Colonic mucosa (tissue), 4 donors: ENCODE measurements around the gene OGFOD1. TPM values are rescaled to one million over a fixed set of nuclear protein-coding genes. Genes with fewer than 3 reads are reported as not detected.

Experiments
- DNase-seq: peaks from one replicate; pipeline ENCODE4 v3.0.0-alpha.2; 2020
- H3K27ac ChIP-seq: fragments of 200-600 bp; one replicate; pipeline ENCODE4 v1.8.0; 2021
- H3K27me3 ChIP-seq: fragments of 200-600 bp; one replicate; pipeline ENCODE4 v1.8.0; 2021
- H3K36me3 ChIP-seq: fragments of 200-600 bp; one replicate; pipeline ENCODE4 v1.8.0; 2021
- H3K4me1 ChIP-seq: fragments of 200-600 bp; one replicate; pipeline ENCODE4 v1.8.0; 2021; ENCODE audit warnings: mild to moderate bottlenecking
- H3K4me3 ChIP-seq: fragments of 200-600 bp; one replicate; pipeline ENCODE4 v1.8.0; 2021
- H3K9ac ChIP-seq, 2 donors: one replicate each; pipeline ENCODE4 v1.7.0; 2013; ENCODE audit warnings: control low read depth in 2 of 2, low read depth in 2 of 2, low read length in 2 of 2
- H3K9me3 ChIP-seq: fragments of 200-600 bp; one replicate; pipeline ENCODE4 v1.8.0; 2021
- CTCF ChIP-seq: fragments of 200-600 bp; IDR thresholded peaks from one replicate; pipeline ENCODE4 v1.8.0; 2022; ENCODE audit warnings: antibody characterized with exemption, mild to moderate bottlenecking
- intact Hi-C: fragments of 100-400 bp; cut with DNase I; formaldehyde crosslinking; loops from one replicate; pipeline ENCODE4 v1.14.1; 2022
- total RNA-seq, 2 donors: library from RNA; stranded (reverse); fragmentation: NEBNext Ultra II Directional in 1 of 2; extraction: Animal tissue kit (Norgen Biotek cat#: 25700) in 1 of 2; gene quantifications; one replicate each; pipeline ENCODE4 v1.2.1, GENCODE V29; 2021
- donor health status: healthy.
- donor health status: DM: no; HTN: no; CAD: no.
- donor health status: DM: no; HTN: no; CAD: no.

Gene OGFOD1
- total RNA-seq, 2 donors from 2014 or later = 20.3 to 33.0 TPM

- H3K9me3 ChIP-seq = no peaks in the 10 kb centered on the region
- intact Hi-C loops = loop anchor here (5.0 to 10.0 kb wide), 2 partner anchors 90 to 187 kb away; partner anchors contain the start of gene MT2A
- no peak overlapping the region for H3K27ac ChIP-seq
- TF ChIP-seq CTCF = no peak
- no peak overlapping the region for H3K9ac ChIP-seq
- H3K36me3 ChIP-seq = no peaks in the 10 kb centered on the region
- H3K4me1 ChIP-seq = no peaks in the 10 kb centered on the region
- DNase-seq = no peak
- no peak overlapping the region for H3K4me3 ChIP-seq
- H3K27me3 ChIP-seq = no peaks in the 10 kb centered on the region
Observed at GRCh38 chr16:56514845-56515244, 63.5 kb downstream of the OGFOD1 start.

GRCh38 chr16:56515665-56516064, 64.3 kb downstream of the OGFOD1 start:
- no peaks in the 10 kb centered on the region for H3K9me3 ChIP-seq
- TF ChIP-seq CTCF = no peak
- H3K27me3 ChIP-seq = no peaks in the 10 kb centered on the region
- H3K36me3 ChIP-seq = no peaks in the 10 kb centered on the region
- H3K9ac ChIP-seq = no peak overlapping the region
- H3K4me3 ChIP-seq = no peak overlapping the region
- intact Hi-C loops = loop anchor here (5.0 to 10.0 kb wide), 2 partner anchors 89 to 187 kb away; partner anchors contain the start of gene MT2A
- H3K4me1 ChIP-seq = peaks cover 6% of the 10 kb centered on the region
- no peak overlapping the region for H3K27ac ChIP-seq
- no peak for DNase-seq

GRCh38 chr16:56517206-56517605, 65.9 kb downstream of the OGFOD1 start:
- intact Hi-C loops = loop anchor here (5.0 to 10.0 kb wide), 2 partner anchors 88 to 185 kb away; partner anchors contain the start of gene MT2A
- no peaks in the 10 kb centered on the region for H3K36me3 ChIP-seq
- no peak overlapping the region for H3K4me3 ChIP-seq
- no peak overlapping the region for H3K9ac ChIP-seq
- H3K27ac ChIP-seq = no peak overlapping the region
- no peaks in the 10 kb centered on the region for H3K27me3 ChIP-seq
- no peaks in the 10 kb centered on the region for H3K9me3 ChIP-seq
- no peak for TF ChIP-seq CTCF
- no peak for DNase-seq
- H3K4me1 ChIP-seq = peaks cover 6% of the 10 kb centered on the region

- no peak for DNase-seq
- peaks cover 6% of the 10 kb centered on the region for H3K4me1 ChIP-seq
Observed at GRCh38 chr16:56518425-56518824, 67.1 kb downstream of the OGFOD1 start.

GRCh38 chr16:56519459-56520250, 68.3 kb downstream of the OGFOD1 start, which contains the start of gene BBS2:
Gene BBS2 (minus strand): TSS chr16:56520024. CDS start chr16:56519862, 162 bp downstream.
- intact Hi-C loops = loop anchor here (5.0 to 10.0 kb wide), 2 partner anchors 85 to 183 kb away; partner anchors contain the start of gene MT2A
- no peak for TF ChIP-seq CTCF
- Histone ChIP-seq H3K9ac (peak within 1 kb of the TSS; percentile 63 to 93), H3K4me1 (peaks cover 6% of the 10 kb centered on the region), H3K36me3 (no peaks in the 10 kb centered on the region), H3K27ac (peak within 1 kb of the TSS; percentile 97), H3K4me3 (peak within 1 kb of the TSS; percentile 99), H3K9me3 (no peaks in the 10 kb centered on the region), H3K27me3 (no peaks in the 10 kb centered on the region)
- DNase-seq = peak; percentile 92

More at GRCh38 chr16:56518425-56518824, 67.1 kb downstream of the OGFOD1 start:
- intact Hi-C loops = loop anchor here (5.0 to 10.0 kb wide), 2 partner anchors 86 to 184 kb away; partner anchors contain the start of gene MT2A
- no peak for TF ChIP-seq CTCF
- Histone ChIP-seq H3K9me3 (no peaks in the 10 kb centered on the region), H3K9ac (no peak overlapping the region), H3K4me3 (no peak overlapping the region), H3K27me3 (no peaks in the 10 kb centered on the region), H3K27ac (no peak overlapping the region), H3K36me3 (no peaks in the 10 kb centered on the region)
